Left colon (tissue), 2 donors: Measurements from ENCODE around the gene GBF1. TPM values are rescaled to one million over a fixed set of nuclear protein-coding genes. Genes with fewer than 3 reads are reported as not detected.

Source experiments
- ATAC-seq: fragments of 200-7000 bp; cut with Tn5 transposase; one replicate; pipeline ENCODE4 v1.9.1; 2020; ENCODE audit warnings: mild to moderate bottlenecking, moderate library complexity
- DNase-seq, 2 donors: peaks; one replicate each; pipeline ENCODE4 v3.0.0-alpha.2; 2020
- intact Hi-C, 2 donors: fragments of 100-400 bp; cut with DNase I in 1 of 2; cut with micrococcal nuclease in 1 of 2; formaldehyde crosslinking; loops; one replicate each; pipeline versions ENCODE4 v1.11.2 to v1.14.0; 2022; cut with DNase I, micrococcal nuclease
- total RNA-seq, 2 donors: library from RNA; stranded (reverse); fragmentation: NEBNext Ultra II Directional; extraction: Animal tissue kit (Norgen Biotek cat#: 25700); gene quantifications; one replicate each; pipeline ENCODE4 v1.2.1, GENCODE V29; 2021
- donor health status: DM: no; HTN: no; CAD: no.
- donor health status: DM: yes; HTN: yes; CAD: no.

The GBF1 gene
- total RNA-seq, 2 donors from 2014 or later, result 52.3 to 64.3 TPM

DNA sequence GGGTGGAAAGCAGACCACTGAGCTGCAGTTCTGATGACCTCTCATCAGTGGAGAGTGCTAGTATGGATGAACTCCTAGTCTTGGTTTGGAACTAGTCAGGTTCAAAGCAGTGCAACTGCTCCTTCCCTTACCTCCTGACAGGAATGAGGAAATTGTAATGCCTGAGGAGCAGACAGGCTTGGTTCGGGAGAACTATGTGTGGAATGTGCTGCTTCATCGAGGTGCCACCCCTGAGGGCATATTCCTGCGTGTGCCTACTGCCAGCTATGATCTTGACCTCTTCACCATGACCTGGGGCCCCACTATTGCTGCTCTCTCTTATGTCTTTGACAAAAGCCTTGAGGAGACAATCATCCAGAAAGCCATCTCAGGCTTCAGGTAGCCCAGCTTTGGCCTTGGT is 122.7 kb downstream of the GBF1 start:
- ATAC-seq, result no peak
- intact Hi-C loops, result no loop called here
- DNase-seq, result no peak

DNA sequence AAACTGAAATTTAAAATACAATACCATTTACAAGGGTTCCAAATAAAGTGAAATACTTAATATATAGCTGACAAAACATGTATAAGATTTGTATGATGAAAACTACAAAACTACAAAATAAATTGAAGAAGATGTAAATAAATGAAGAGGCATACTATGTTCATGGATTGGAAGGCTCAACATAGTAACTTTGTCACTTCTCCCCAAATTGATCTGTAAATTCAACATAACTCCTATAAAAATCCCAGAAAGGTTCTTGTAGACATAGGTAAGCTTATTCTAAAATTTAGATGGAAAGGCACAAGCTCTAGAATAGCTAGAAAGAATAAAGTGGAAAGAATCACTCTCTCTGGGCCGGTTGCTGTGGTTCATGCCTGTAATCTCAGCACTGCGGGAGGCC is 126.0 kb downstream of the GBF1 start:
- ATAC-seq (no peak), DNase-seq (no peak)
- intact Hi-C loops, result no loop called here

DNA sequence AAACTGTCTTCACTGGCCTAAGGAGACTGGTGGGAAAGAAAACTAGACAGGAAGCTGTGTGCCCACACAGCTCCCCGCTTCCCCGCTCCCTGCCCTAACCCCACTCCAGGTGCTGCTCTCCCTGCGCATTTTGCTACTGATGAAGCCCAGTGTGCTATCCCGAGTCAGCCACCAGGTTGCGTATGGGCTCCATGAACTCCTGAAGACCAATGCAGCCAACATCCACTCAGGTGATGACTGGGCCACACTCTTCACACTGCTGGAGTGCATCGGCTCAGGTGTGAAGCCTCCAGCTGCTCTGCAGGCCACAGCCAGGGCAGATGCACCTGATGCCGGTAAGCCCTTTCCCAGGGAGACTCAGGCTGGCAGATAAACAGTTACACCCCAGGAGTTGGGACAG is 129.9 kb downstream of the GBF1 start:
- DNase-seq (no peak), ATAC-seq (no peak)
- intact Hi-C loops, result no loop called here

DNA sequence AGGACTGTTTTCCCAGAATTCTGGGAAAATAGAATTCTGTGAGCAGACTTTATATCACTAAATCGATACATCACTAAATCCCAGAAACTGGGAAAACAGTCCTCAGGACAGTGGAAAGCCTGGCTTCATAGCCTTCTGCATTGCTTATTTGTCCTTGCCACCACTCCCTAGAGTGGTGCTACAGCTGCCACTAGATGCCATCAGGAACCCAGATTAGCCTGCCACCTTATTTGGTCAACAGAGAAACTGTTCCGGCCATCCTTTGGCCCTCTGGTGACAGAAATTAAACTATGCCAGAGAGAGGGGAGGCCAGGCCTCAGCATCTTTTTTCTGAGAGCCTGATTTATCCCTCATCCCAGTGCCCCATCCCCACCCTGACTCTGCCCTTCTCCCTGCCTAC is 130.5 kb downstream of the GBF1 start:
- ATAC-seq, result no peak
- intact Hi-C loops, result no loop called here
- no peak for DNase-seq

GRCh38 chr10:102376901-102377300 is 131.6 kb downstream of the GBF1 start:
- intact Hi-C loops, result no loop called here
- DNase-seq (no peak), ATAC-seq (no peak)

DNA sequence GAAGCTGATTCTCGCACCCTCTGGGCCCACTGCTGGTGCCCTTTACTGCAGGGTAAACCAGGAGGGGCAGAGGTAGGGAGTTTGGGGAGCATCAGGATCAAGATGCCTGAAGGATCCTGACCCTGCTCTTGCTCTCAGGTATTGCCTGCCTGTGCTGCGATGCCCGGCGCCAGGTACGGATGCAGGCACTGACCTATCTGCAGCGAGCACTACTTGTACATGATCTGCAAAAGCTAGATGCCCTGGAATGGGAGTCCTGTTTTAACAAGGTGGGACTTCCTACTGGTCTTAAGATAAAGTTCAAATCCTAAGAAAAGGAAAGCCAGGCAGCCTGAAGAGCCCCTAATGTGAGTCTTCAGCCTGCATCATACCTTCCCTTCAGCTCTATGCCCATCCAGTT is 134.1 kb downstream of the GBF1 start:
- DNase-seq (no peak), ATAC-seq (no peak)
- intact Hi-C loops, result no loop called here

GRCh38 chr10:102381983-102382382 is 136.7 kb downstream of the GBF1 start:
- intact Hi-C loops, result no loop called here
- ATAC-seq (no peak), DNase-seq (no peak)

- intact Hi-C loops, result no loop called here
- DNase-seq (no peak), ATAC-seq (peak; percentile 11)
Observed at GRCh38 chr10:102382871-102383270, 137.5 kb downstream of the GBF1 start.

GRCh38 chr10:102384053-102384452 is 138.7 kb downstream of the GBF1 start:
- no peak for DNase-seq
- ATAC-seq, result no peak
- intact Hi-C loops, result no loop called here

DNA sequence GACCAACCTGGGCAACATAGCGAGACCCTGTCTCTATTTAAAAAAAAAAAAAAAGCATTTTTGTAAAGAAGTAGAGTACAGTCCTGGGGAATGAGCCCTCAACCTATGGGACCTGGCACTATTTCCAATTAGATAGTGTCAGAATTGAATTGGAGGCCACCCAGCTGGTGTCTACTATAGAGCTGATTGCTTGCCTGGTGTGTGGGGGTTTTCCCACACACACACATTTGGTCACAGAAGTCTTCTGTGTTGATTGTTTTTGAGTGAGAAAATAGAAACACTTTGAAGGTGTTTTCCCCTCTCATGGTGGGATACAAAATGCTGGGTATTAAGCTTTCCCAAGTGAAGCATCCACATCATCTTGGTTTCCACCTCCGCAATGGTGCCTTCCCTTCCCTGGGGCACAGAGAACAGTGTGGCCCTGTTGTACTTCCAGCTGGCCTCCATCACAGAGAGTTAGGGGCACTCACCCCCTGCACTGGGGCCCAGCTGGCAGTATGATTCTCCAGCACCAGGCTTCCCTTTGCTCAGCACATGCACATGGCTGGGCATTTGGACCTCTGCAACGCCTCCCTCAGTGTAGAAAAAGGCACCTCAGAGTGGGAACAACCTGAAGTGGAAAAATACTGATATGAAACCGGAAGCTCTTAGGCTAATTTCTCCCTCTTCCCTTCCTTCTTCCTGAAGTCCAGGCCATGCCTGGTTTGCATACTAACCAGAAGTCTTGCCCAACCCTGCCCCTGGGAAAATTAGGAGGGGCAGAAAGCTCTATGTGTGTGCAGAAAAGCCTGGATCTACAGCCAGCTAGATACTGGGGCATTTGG is 139.5 kb downstream of the GBF1 start:
- intact Hi-C loops, result no loop called here
- ATAC-seq, result peak; percentile 48
- no peak for DNase-seq

DNA sequence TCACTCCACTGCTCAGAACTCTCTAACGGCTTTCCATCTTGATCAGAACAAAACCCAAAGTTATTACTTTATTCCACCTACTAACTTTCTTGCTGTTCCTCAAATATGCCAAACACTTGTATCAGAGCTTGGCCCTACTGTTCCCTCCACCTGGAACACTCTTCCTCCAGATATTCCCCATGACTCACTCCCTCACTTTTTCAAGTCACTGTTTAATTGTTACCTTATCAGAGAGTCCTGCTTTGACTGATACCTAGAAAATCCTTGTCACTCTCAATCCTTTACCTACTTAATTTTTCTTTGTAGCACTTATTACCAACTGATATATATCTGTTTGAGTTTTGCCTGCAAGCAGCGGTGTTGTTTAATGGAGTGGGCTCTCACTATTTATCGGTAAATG is 144.6 kb downstream of the GBF1 start:
- intact Hi-C loops, result loop anchor here in 1 of 2 donors (5.0 kb wide), 1 partner anchor 192 kb away; no protein-coding TSS in a partner anchor

GRCh38 chr10:102392306-102392705 is 147.0 kb downstream of the GBF1 start:
- intact Hi-C loops, result loop anchor here in 1 of 2 donors (5.0 kb wide), 1 partner anchor 190 kb away; no protein-coding TSS in a partner anchor
- ATAC-seq (no peak), DNase-seq (no peak)

More for the DNA sequence above, 144.6 kb downstream of the GBF1 start:
- ATAC-seq (no peak), DNase-seq (no peak)

DNA sequence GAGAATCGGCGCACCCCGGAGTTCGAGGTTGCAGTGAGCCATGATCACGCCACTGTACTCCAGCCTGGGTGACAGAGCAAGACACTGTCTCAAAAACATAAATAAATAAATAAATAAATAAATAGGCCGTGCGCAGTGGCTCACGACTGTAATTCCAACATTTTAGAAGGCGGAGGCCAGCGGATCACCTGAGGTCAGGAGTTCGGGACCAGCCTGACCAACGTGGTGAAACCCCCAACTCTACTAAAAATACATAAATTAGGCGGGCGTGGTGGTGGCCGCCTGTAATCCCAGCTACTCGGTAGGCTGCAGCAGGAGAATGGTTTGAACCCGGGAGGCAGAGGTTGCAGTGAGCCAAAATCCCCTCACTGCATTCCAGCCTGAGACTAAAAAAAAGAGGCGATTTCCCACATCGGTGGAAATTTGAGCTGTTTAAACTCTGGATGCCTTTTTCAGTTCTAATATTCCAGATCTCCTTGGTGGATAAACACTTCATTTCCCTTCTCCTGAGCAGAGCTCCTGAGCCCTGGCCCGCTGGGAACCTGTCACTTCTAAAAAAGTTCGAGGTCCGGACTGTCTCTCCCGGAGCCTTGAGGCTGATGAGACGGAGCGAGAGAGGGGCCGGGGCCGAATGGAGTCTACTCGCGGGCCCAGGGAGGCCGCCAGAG is 148.2 kb downstream of the GBF1 start:
- ATAC-seq (no peak), DNase-seq (no peak)
- intact Hi-C loops, result loop anchor here in 1 of 2 donors (5.0 kb wide), 1 partner anchor 189 kb away; no protein-coding TSS in a partner anchor

DNA sequence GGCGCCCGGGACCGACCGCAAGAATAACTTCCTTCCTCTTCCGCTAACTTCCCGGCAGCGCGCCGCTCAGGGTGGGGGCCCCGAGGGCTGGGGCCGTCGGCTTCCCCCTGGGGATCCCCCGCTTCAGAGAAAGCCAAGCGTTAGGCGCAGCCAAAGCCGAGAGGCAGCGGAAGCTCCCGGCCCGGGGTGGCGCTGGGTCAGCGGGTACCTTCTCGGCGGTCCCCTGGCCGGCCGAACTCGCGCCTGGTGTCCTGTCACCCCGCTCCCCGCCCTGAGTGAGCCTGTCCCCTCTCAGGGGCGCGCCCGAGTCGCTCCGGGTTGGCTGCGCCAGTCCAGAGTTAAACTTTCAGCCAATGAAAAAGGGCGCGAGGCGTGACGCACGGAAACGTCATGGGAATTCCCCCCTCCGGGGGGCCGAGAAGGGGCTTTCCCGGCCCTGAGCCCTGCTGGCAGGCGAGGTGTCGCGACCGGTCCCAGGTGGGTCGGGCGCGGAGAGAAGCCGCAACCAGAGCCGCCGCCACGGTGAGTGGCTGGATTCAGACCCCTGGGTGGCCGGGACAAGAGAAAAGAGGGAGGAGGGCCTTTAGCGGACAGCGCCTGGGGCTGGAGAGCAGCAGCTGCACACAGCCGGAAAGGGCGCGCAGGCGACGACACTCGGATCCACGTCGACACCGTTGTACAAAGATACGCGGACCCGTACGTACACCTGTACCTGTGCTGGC is 148.9 kb downstream of the GBF1 start:
- DNase-seq, result peak; percentile 95 to 96
- intact Hi-C loops, result loop anchor here in 1 of 2 donors (5.0 kb wide), 1 partner anchor 188 kb away; no protein-coding TSS in a partner anchor
- peak; percentile 83 for ATAC-seq

- DNase-seq, result peak in 1 of 2 donors; percentile 49
- ATAC-seq, result peak; percentile 11
- intact Hi-C loops, result loop anchor here in 1 of 2 donors (5.0 kb wide), 1 partner anchor 187 kb away; no protein-coding TSS in a partner anchor
Observed at GRCh38 chr10:102394801-102395399, 149.6 kb downstream of the GBF1 start.

DNA sequence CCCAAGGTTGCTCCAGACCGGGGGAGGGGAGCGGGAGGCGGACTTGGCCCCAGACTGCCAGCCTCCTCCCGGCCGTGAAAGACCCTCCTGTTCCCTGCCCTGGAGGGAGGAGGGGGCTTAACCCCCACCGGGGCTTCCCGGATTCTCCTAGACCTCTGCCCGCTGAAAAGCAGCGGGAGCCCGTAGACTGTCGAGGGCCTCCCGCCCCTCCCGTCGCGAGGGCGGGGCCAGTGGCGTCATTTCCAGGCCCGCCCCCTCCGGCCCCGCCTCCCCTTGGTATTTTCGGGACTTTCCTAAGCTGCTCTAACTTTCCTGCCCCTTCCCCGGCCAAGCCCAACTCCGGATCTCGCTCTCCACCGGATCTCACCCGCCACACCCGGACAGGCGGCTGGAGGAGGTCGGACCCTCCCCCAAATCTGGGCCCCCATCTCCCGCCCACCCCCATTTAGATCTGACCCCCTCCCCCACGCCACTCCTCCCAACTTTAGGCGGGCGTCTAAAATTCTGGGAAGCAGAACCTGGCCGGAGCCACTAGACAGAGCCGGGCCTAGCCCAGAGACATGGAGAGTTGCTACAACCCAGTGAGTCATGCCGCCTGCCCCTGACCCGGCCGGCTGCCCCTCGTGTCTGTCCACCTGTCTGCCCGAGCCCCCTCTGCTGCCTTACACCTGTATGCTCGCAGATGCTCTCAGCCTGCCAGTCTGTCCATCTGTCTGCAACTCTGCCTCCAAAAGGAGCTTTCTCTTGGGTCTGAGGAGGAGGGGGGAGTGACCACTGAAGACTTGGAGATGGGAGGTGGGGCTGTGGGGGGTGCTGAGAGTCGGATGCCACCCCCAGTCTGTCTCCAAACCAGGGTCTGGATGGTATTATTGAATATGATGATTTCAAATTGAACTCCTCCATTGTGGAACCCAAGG is 150.3 kb downstream of the GBF1 start, which contains the start of gene NFKB2:
Gene NFKB2 (plus strand): TSS at position 306 of the 917 bp plus-strand sequence. CDS start 255 bp downstream, at position 561.
- intact Hi-C loops, result no loop called here
- ATAC-seq (peak; percentile 66), DNase-seq (peak; percentile 88 to 94)

- intact Hi-C loops, result no loop called here
- ATAC-seq (no peak), DNase-seq (no peak)
Observed at GRCh38 chr10:102396317-102396650, 151.0 kb downstream of the GBF1 start.

DNA sequence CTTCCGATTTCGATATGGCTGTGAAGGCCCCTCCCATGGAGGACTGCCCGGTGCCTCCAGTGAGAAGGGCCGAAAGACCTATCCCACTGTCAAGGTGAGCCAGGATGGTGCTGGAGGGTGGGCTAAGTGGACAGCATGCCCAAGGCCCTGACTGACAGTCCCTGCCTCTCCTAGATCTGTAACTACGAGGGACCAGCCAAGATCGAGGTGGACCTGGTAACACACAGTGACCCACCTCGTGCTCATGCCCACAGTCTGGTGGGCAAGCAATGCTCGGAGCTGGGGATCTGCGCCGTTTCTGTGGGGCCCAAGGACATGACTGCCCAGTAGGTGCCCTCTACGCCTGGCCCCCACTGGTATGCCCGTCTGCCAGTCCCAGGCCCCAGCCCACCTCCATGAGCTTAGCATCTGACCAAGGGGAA is 151.4 kb downstream of the GBF1 start:
- DNase-seq, result no peak
- no peak for ATAC-seq

More for the DNA sequence above, 151.4 kb downstream of the GBF1 start:
- intact Hi-C loops, result no loop called here
